Stimulated activated CD4-positive, alpha-beta T cell treated with anti-CD3 and anti-CD28 coated beads, Interleukin-15, amount 100 ng/mL, for 24 hours (primary cell): Measurements from ENCODE around the gene C9orf153.
"Not testable (repeated sequence)": the region's sequence is repeated elsewhere in the genome, so short reads cannot be mapped to it uniquely, and the experiment has no call there.

Experiments used
- DNase-seq: peaks from one replicate; pipeline ENCODE4 v3.0.0-alpha.2; 2020

Gene C9orf153

DNA sequence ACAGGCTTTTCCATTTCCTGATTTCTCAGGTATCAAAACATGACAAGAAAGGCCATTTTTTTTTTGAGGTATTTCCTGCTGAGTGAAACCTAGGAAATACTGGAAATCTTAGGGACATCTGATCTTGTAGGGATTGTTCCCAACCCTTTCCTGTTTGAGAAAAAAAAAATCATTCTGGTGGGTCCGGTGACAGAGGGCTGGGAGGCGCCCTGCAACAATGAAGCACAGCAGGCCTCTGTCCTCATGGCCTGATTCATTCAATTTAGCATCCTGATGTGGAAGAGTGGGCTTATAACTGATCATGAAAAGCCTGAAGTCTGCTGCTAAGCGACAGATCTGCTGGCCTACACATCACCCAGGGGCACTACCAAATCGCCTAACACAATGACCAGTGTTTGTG is 3.0 kb upstream of the C9orf153 start:
- no peak for DNase-seq

DNA sequence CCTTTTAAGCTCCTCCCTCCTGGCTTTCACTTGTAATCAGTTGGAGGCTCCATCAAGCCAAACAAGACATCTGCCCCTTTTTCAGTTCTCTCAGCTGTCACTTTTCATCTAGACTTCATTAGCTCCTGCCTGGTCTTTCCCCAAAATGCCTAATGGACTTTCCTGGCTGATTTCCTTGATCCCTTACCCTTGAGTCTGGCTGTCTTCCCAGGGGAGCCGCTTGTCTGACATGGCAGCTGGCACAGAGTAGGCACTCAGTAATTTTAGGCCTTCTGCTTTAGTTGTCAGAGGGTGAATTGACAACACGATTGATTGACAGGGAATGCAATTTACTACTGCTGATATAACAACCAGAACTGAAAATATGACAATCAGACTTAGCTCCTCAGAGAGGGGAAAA is 2.1 kb downstream of the C9orf153 start:
- DNase-seq: no peak

DNA sequence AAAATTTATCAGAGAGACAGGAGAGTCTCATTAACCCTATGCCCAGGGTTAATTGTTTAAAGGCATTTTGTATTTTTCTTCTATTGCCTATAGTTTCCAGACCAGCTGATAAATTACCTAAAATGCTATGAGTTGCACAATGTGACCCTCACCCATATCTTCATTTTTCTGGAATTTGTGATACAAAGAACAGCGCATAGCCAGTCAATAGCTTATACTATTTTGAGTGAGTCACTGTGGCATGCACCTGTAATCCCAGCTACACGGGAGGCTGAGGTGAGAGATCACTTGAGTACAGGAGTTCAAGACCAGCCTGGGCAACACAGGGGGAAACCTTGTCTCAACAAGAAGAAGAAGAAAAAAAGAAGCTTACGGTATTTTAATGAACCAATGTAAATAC is 2.8 kb downstream of the C9orf153 start:
- DNase-seq: no peak

DNA sequence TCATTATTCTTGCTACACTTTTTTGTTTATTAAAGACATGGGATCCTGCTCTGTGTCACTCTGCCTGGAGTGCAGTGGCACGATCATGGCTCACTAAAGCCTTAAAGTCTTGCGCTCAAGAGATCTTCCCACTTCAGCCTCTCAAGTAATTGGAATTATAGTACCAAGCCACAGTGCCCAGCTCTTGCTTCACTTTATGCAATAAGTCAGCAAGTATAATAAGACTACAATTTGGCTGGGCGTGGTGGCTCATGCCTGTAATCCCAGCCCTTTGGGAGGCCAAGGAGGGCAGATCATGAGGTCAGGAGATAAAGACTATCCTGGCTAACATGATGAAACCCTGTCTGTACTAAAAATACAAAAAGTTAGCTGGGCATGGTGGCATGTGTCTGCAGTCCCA is 5.9 kb downstream of the C9orf153 start:
- DNase-seq: no peak

DNA sequence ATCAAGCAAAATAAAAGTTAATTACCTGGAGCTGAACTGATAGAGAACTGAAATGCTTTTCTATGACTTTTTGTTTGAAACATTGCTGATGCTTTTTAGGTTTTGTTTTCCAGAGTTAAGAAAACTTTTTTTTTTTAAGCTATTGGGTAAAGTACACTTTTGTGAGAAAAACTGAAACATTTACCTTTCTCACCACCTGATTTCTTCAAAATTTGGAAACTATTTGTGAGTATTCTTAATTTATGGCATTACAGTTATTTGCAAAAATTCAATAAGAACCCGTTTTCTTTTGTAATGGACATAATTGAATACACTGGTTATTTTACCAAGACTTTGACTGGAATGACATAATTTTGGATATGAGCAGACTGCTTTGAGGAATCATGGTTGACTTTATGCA is 6.6 kb downstream of the C9orf153 start:
- no peak for DNase-seq

DNA sequence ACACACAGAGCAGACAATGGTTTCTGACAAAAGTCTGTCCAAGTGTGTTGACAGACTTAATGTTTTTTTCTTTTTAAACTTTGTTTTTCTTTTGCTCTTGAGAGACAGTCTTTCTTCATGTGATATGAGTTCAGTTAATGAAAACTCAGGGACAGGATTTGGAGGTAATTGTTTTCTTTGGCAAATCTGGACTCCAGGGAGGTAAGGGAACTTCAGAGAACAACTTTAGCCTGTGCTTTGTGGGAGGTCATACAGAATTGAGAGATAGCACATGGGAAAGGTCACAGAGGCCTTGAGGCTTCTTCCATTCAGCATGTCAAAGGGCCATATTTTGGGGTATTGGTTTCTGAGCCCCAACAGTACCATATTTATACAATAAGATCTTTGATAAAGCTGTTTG is 9.3 kb downstream of the C9orf153 start:
- DNase-seq: no peak

DNA sequence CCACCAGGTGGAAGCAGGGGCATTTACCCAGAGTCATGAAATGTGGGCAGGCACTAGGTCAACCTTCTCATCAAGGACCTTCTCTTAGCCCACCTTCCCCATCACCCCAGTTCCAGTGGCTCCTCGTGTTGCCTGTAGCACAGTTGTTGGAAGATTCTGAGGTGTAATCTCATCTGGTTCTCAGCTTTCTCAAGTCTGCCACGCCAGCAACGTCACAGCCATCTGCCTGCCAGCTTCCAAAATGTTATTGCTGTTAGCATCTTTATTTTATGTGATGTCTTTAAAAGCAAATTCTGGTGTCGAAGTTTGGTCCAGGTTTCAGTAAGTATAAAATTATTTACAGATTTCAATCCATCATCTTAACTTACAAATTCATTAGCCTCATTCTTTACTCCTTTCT is 10.7 kb downstream of the C9orf153 start:
- no peak for DNase-seq

DNA sequence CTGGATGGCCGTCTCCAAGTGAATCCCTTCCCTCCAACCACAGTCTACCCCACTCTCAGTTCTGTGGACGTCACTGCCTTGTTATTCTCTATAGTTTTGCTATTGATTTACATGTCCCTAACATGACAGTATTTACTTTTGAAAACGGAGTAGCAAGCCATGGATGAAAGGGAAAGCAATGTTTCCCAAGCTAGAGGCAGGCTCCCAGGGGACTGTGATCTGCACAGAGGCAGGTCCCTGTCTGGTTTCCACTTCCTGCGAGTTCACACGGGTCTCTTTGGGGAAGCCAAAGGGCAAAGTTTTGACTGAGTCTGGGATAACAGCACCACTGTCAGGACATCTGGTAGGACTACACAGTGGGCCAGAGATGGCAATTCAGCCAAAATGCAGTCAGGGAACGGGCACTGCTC is 12.7 kb downstream of the C9orf153 start:
- no peak for DNase-seq

DNA sequence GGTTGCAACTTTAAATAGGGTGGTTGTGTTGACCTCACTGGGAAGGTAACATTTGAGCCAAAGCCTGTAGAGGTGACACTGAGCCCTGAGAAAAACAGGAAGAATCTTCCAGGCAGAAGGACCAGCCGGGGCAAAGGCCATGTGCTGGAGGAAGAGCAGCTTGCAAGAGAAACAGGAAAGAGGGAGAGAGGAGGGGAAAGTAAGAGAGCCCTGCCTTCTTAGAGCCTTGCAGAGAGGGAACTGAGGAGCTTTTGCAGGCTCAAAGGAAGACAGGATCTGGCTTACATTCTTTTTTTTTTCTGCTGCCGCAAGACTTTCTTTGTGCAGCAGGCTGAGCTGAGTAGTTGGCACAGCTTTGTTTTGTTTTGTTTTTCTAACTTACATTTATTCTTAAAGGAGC is 17.4 kb downstream of the C9orf153 start:
- DNase-seq: no peak

DNA sequence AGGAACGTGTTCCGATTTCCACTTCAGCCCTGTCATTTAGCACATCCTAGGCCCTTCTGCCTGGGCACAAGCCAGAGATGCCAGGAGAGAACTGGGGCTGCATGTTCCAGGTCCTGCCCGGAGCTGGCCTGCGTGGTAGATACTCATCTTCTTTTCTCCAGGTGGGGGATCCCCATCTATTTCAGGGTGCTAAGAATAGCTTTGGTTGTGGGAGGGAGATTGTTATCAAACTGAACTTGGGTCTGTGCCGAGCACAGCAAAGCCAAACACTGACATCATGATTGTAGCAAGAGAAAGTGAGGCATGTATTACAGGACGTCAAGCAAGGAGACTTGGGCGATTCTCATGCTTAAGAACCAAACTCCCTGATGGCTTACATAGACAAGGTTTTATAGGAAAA is 18.2 kb downstream of the C9orf153 start:
- DNase-seq: peak; percentile 13

DNA sequence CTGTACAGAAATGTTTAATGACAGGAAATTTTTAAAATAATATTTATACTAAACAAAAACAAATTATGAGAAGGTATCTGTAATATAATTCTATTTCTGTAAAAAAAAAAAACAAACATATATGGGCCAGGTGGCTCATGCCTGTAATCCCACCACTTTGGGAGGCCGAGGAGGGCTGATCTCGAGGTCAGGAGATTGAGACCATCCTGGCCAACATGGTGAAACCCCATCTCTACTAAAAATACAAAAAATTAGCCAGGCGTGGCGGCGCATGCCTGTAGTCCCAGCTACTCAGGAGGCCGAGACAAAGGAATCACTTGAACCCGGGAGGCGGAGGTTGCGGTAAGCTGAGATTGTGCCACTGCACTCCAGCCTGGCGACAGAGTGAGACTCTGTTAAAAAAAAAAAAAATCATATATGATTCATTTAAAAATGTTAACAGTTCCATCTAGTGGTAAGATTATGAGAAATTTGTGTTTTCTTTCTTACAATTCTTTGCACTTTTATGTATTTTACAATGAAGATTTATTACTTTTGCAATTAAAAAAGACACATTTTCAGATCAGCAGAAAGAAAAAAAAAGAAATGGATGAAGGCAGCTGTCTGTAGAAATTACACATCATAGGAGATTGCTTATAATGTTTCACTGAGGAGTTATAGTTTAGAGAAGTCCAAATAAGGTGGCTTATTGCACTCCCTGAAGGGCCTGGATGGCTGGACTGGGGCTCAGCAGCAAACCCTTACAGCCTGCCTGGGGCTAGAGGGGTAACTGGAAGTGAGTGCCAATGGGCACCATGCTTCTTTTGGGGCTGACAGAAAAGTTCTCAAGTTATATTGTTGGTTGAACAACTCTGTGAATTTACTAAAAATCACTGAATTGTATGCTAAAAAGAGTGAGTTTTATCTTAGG is 20.3 kb downstream of the C9orf153 start:
- no peak for DNase-seq

DNA sequence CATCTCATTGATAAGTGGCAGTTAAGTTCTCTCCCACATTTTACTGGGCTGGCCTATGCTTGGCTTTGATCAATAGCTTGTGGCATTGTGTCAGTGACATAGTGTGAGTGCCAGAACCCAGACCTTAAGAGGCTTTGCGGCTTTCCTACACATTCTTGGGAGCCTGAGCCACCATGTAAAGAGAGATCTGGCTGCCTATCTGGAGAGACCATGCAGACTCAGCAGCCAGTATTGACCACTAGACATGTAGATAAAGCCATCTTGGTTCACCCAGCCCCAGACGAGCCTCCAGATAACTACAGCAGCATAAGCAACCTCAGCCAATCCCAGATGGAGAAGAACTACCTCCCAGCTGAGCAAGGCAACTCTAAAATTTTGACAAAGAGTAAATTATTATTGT is 28.6 kb downstream of the C9orf153 start:
- DNase-seq: no peak

DNA sequence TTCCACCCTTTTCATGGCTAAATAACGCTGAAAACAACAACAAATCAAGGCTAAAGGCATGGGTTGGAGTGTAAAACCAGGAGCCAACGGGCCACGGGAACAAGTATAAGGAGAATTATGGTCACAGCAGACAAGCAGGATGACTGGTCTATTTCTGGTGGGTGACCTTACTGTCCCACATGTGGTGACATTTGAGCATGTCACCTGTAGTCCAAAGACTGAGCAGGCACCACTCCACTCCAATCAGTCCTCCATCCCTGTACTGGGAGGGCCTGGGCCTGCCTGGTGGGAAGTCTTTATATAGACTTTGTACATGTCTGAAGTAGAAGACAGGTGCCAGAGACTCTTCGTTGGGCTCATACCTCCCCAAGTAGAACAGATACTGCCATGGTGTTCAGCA is 36.8 kb downstream of the C9orf153 start:
- DNase-seq: no peak

DNA sequence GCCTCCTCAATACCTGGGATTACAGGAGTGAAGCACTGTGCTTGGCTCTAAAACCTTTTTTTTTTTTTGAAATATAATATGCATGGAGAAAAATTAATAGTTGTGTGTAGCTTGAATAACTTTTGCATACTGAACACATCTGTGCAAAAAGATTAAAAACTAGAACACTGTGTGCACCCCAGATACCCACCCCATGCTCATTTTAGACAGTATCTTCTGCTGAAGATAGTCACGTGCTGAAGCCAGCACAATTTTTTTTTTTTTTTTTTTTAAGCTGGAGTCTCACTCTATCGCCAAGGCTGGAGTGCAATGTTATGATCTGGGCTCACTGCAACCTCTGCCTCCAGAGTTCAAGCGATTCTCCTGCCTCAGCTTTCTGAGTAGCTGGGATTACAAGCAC is 39.9 kb downstream of the C9orf153 start:
- no peak for DNase-seq

DNA sequence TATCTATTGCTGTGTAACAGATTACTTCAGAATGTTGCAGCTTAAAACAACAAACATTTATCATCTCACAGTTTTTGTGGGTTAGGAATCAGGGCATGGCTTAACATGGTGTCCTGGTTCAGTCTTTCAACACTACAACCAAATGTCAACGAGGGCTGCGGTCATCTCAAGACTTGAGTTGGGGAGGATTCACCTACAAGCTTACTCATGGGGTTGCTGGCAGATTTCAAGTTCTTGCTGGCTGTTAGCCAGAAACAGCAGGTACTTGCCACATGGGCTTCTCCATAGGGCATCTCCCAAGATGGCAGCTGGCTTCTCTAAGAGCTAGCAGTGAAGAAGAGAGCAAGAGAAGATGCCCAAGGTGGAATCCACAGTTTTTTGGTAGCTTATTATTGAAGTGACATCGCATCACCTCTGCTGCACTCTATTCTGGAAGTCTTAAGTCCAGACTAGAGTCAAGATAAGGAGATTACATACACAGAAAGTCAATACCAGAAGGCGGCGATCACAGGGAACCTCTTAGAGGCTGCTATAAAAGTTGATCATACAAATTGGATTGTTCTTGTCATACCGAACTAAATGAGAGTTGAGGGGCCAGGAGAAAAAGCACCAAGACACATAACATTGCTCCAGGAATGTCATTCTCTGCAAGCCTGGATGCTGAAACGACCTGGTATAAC is 42.2 kb downstream of the C9orf153 start:
- no peak for DNase-seq

DNA sequence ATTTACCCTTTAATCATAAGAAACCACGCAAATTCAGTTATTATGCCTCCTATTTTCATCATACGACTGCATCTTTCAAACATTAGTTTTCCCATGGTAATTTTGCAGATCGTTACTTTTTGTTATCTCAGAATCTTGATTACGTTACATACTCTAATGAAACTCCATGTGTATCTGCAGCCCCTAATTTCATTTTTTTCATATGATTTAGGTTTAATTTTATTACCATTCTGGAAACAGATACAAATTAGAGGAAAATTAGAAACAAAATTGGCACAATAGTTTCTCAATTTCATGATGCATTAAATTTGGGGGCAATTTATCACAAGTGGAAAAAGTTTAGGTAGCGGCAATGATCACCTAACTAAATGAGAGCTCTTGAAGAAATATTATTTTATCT is 52.3 kb downstream of the C9orf153 start:
- no peak for DNase-seq

DNA sequence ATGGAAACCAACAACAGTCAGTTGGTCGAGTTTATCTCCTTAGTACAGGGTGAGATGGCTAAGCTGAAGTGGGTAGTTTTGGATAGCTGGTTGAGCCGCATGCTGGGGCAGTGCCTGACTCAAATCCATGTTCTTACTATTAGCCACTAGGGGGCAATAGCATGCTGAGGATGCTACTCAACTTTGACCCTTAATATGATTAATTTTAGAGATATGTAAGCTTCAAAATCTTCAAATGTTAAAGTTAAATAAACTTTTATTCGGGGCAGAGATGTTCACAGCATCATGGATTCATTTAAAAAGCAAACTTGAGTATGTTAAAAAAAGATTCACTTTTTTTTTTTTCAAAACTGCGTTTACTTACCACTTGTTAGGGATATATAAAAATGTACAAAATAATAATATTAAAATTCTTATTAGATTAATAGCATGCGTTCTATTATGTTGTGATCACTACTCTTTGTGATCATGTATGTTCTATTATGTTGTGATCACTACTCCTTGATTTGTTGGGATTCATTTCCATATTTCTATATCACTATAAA is 57.0 kb downstream of the C9orf153 start:
- peak; percentile 33 for DNase-seq

DNA sequence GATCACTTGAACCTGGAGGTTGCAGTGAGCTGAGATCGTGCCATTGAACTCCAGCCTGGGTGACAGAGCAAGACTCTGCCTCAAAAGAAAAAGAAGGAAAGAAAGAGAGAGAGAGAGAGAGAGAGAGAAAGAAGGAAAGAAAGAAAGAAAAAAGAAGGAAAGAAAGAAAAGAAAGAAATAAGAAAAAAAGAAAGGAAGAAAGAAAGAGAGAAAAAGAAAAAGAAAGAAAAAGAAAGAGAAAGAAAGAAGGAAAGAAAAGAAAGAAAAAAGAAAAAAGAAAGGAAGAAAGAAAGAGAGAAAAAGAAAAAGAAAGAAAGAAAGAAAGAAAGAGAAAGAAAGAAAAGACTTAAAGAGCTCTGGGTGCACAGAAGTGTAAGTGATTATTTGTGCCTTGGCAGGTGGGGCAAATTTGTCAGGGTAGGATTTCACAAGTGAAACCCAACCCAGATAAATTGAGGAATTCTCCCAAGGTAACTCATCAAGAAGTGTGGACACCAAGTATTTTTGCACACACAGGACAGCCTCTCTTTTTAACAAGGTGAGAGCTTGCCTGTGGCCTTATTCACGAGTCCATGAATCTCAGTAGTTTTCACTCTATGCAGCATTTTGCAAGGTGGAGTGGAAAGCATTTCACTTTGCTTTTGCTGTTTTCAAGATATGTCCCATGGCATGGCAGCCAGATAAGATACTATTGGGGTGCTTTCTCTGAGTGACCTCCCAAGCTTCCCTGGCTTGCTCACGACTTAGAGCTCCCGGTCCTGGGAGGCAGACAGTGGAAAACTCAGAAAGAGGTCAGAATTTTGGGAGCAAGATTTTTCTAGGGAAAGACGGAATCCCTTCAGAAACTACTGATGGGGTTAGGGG is 57.8 kb downstream of the C9orf153 start:
- no peak for DNase-seq

DNA sequence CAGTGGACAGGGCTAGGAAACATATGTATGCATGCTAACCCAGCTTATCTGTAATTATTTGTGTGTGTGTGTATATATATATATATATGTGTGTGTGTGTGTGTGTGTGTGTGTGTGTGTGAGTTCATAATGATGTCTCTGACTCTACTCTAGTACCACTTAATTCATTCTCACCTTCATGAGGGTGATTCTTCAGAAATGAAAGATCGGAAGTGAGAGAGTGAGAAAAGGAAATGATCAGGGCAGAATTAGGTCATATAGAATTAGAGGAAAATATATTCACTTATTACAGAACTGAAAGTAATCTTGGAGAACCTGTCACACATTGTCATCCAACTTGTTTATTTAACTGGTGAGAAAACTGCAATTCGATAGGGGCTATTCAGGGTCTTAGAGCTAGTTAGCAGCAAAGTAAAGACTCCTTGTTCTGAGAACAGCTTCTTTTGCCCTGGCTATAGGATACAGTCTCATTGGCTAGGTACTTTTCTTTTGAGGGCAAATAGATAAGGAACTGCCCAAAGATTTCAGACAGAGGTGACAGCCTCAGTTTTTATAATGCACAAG is 58.8 kb downstream of the C9orf153 start:
- DNase-seq: no peak

DNA sequence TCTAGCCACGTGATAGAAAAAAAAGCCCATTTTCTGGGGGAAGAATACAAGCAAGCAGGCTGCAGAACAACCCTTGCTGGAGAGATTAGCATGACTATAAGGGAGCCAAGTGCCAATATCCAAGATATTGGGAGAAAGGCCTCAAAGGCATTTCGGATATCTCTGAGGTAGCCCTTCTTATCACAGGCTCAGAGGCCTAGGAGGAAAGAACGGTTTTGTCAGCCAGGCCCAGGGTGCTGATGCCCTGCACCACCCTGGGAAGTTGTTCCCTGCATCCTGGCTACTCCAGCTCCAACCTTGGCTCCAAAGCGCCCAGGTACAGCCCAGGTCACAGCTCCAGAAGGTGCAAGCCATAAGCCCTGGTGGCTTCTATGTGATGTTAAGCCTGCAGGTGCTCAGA is 66.4 kb downstream of the C9orf153 start:
- no peak for DNase-seq

DNA sequence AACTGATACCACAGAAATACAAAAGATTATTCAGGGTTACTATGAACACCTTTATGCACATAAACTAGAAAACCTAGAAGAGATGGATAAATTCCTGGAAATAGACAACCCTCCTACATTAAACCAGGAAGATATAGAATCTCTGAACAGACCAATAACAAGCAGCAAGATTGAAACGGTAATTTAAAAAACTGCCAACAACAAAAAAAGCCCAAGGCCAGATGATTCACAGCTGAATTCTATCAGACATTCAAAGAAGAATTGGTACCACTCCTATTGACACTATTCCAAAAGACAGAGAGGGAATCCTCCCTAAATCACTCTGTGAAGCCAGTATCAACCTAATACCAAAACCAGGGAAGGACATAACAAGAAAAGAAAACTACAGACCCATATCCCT is 68.8 kb downstream of the C9orf153 start:
- not testable (repeated sequence) for DNase-seq

DNA sequence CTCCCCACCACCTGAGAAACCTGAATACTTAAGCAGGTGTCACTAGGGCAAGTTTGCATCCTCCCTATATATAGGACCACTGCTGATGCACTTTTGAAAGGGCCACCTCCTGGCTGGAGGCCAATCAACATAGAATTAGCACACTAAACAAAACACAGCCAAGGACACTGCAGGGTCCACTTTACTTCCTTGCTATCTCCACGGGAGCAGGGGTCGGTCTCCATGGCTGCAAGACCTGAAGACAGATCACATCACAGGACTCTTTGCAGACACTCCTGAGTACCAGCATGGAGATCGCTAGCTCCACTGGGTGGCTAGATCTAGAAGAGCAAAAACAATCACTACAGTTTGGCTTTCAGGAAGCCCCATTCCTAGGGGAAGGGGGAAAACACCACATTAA is 72.3 kb downstream of the C9orf153 start:
- DNase-seq: no peak

DNA sequence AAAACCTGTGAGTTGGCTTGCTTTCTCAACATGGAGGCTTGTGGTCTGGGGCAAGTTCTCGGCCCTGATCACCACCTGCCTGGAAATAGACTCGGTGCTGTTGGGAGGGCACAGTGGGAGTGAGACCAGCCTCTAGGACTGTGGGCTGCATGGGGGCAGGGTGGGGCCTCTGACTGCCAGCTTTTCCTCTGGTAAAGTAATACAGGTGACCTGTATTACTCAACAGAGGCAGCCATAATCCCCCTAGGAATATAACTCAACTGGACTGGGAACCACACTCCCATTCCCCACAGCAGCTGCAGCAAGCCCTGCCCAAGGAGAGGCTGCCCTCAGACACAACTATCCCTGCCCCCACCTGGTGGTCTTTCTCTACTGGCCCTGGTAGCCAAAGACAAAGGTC is 72.8 kb downstream of the C9orf153 start:
- DNase-seq: no peak
